ENCODE measurements around the gene TOPBP1. TPM values are rescaled to one million over a fixed set of nuclear protein-coding genes. Genes with fewer than 3 reads are reported as not detected.

TOPBP1 gene
- 11.8 and 12.3 TPM in 2 replicates for total RNA-seq

GRCh38 chr3:133661454-133662277 is at the start of gene TOPBP1:
TSS of gene TOPBP1 (minus strand) at chr3:133661941. CDS start at chr3:133661127, 814 bp downstream.

GRCh38 chr3:133573629-133574194 is 88.0 kb downstream of the TOPBP1 start, which contains the start of gene CDV3:
TSS of gene CDV3 (plus strand) at chr3:133573686. CDS start at chr3:133574045, 359 bp downstream.

Other genes starting within 250 kb of the TOPBP1 start
- gene CDV3, start 88.3 kb downstream of the TOPBP1 start, total RNA-seq = 76.8 and 104 TPM in 2 replicates
- gene TF, start 84.5 kb upstream of the TOPBP1 start, total RNA-seq = 0.32 and 1.6 TPM in 2 replicates
- 52.0 and 63.2 TPM in 2 replicates for gene SRPRB, start 143.9 kb upstream of the TOPBP1 start, total RNA-seq
- 0.16 and 0.52 TPM in 2 replicates for gene RAB6B, start 233.9 kb upstream of the TOPBP1 start, total RNA-seq

All from bronchial smooth muscle cell (primary cell).